ENCODE results near the gene PPP3CA. TPM values are rescaled to one million over a fixed set of nuclear protein-coding genes. Genes with fewer than 3 reads are reported as not detected.

Gene PPP3CA
- total and polyA plus RNA-seq, 2 experiments from 2014 or later = 27.0 to 45.2 TPM

GRCh38 chr4:101028886-101029285, 318.4 kb downstream of the PPP3CA start:
- Mint-ChIP-seq H3K4me1 (peaks cover 53% of the 10 kb centered on the region), H3K36me3 (ENCODE audit: low read depth) (peaks cover 5% of the 10 kb centered on the region; the same call in 2 of the 3 replicates), H3K4me3 (no peak overlapping the region), H3K27ac (peak overlapping the region; percentile 91), H3K27me3 (ENCODE audit: insufficient read depth, low read depth, poor library complexity) (peaks cover 2% of the 10 kb centered on the region), H3K9me3 (no peaks in the 10 kb centered on the region; the same call in 2 of the 3 replicates)
- Histone ChIP-seq H3K36me3 (ENCODE audit: insufficient read depth) (no peaks in the 10 kb centered on the region), H3K4me1 (ENCODE audit: insufficient read depth) (peaks cover 54% of the 10 kb centered on the region), H3K79me2 (replicated peaks; ENCODE audit: insufficient read depth) (no peaks in the 10 kb centered on the region), H4K20me1 (replicated peaks; ENCODE audit: insufficient read depth) (no peaks in the 10 kb centered on the region), H3F3A (replicated peaks; ENCODE audit: low read depth) (no peaks in the 10 kb centered on the region), H3K4me3 (no peak overlapping the region), H3K4me2 (no peak overlapping the region), H3K9me2 (ENCODE audit: insufficient read depth) (no peaks in the 10 kb centered on the region), H3K27me3 (ENCODE audit: insufficient read depth) (no peaks in the 10 kb centered on the region), H3K27ac (ENCODE audit: low read depth) (no peak overlapping the region), H2AFZ (no peak overlapping the region)
- no peak for TF ChIP-seq REST (IDR thresholded peaks at IDR 0.05; ENCODE audit: unreplicated experiment)
- TF ChIP-seq CREB1 (CRISPR knock-in tag; IDR thresholded peaks at IDR 0.05; ENCODE audit: low read depth) = no peak
- no peak for TF ChIP-seq EZH2phosphoT487 (IDR thresholded peaks at IDR 0.05; ENCODE audit: unreplicated experiment)
- TF ChIP-seq POLR2AphosphoS5 (IDR thresholded peaks at IDR 0.05; ENCODE audit: low read depth) = no peak
- TF ChIP-seq ZNF462 (CRISPR knock-in tag; IDR thresholded peaks at IDR 0.05) = no peak
- ATAC-seq (no peak), DNase-seq (ENCODE audit: low spot score) (no peak)
